ENCODE data around the gene GFI1B.

Gene GFI1B

GRCh38 chr9:132935026-132935425, 43.5 kb upstream of the GFI1B start (continued):
- no peak for TF ChIP-seq ZNF518A (tag by site-specific recombination; conservative IDR thresholded peaks at IDR 0.05; ENCODE audit: low read depth)
- TF ChIP-seq MZF1 (tag by site-specific recombination; IDR thresholded peaks at IDR 0.05; ENCODE audit: borderline replicate concordance) = no peak
- no peak for TF ChIP-seq ZNF626 (tag by site-specific recombination; IDR thresholded peaks at IDR 0.05)
- no peak for TF ChIP-seq ZNF202 (tag by site-specific recombination; IDR thresholded peaks at IDR 0.05; ENCODE audit: borderline replicate concordance)

- ChIA-PET POLR2A (no interaction called here), CTCF (interaction anchor here (0.8 to 3.5 kb wide), 2 partner anchors 22 to 35 kb away, joined by 3 to 19 read pairs; no protein-coding TSS in a partner anchor)
- Histone ChIP-seq H3K4me3 (ENCODE audit: low read depth, low read length) (no peak overlapping the region), H3K9me3 (ENCODE audit: control insufficient read depth, insufficient read depth, low read depth, low read length) (no peaks in the 10 kb centered on the region), H3K4me1 (ENCODE audit: control insufficient read depth, insufficient read depth, low read length) (peaks cover 10% of the 10 kb centered on the region; the same call in 1 of the 2 replicates), H3K36me3 (ENCODE audit: control insufficient read depth in 2 of 2, insufficient read depth in 1 of 2, low read length in 2 of 2) (peaks cover 0 to 21% of the 10 kb centered on the region in 2 experiments; a peak in 1 of 3 replicates), H3K27ac (ENCODE audit: extremely low read depth, low read depth, low read length) (no peak overlapping the region)
- TF ChIP-seq ZNF645 (tag by site-specific recombination; IDR thresholded peaks at IDR 0.05) = no peak
- 0 out of 2 replicates have a peak, but pooled peaks have one; percentile 19 for TF ChIP-seq GLIS2 (tag by site-specific recombination; IDR thresholded peaks at IDR 0.05)
- peak; percentile 27 for TF ChIP-seq SETDB1 (IDR thresholded peaks at IDR 0.05; ENCODE audit: insufficient read length, low read length)
- TF ChIP-seq ZNF146 (tag by site-specific recombination; IDR thresholded peaks at IDR 0.05) = no peak
Observed at GRCh38 chr9:132937463-132937901, 41.0 kb upstream of the GFI1B start.

GRCh38 chr9:132939169-132939568, 39.3 kb upstream of the GFI1B start:
- Histone ChIP-seq H3K4me1 (ENCODE audit: control insufficient read depth, insufficient read depth, low read length) (peaks cover 14% of the 10 kb centered on the region), H3K36me3 (ENCODE audit: control insufficient read depth in 2 of 2, insufficient read depth in 1 of 2, low read length in 2 of 2) (peaks cover 0 to 9% of the 10 kb centered on the region in 2 experiments; a peak in 1 of 3 replicates), H3K27ac (ENCODE audit: extremely low read depth, low read depth, low read length) (no peak overlapping the region), H3K9me3 (ENCODE audit: control insufficient read depth, insufficient read depth, low read depth, low read length) (no peaks in the 10 kb centered on the region), H3K4me3 (ENCODE audit: low read depth, low read length) (no peak overlapping the region)
- POLR2A ChIA-PET = interaction anchor here (0.5 kb wide), 1 partner anchor 22 kb away, joined by 3 read pairs; no protein-coding TSS in a partner anchor
- no peak for TF ChIP-seq ZSCAN16 (tag by site-specific recombination; IDR thresholded peaks at IDR 0.05)
- CTCF ChIA-PET = interaction anchor here (0.7 kb wide), 1 partner anchor 37 kb away, joined by 3 read pairs; no protein-coding TSS in a partner anchor

GRCh38 chr9:132942541-132943182, 35.8 kb upstream of the GFI1B start:
- no peaks in the 10 kb centered on the region for H3K9me3 ChIP-seq (ENCODE audit: control insufficient read depth, insufficient read depth, low read depth, low read length)
- no peak overlapping the region for H3K27ac ChIP-seq (ENCODE audit: extremely low read depth, low read depth, low read length)
- ChIA-PET POLR2A (interaction anchor here (1.1 kb wide), 1 partner anchor 273 kb away, joined by 3 read pairs; the partner anchor contains the start of gene DDX31), CTCF (interaction anchor here (0.7 to 3.2 kb wide), 8 partner anchors 11 to 144 kb away, joined by 3 to 13 read pairs (median 4); partner anchors contain the start of gene GFI1B)
- H3K4me3 ChIP-seq (ENCODE audit: low read depth, low read length) = no peak overlapping the region
- no peaks in the 10 kb centered on the region for H3K36me3 ChIP-seq (ENCODE audit: control insufficient read depth in 2 of 2, insufficient read depth in 1 of 2, low read length in 2 of 2)
- H3K4me1 ChIP-seq (ENCODE audit: control insufficient read depth, insufficient read depth, low read length) = peaks cover 14% of the 10 kb centered on the region
- TF ChIP-seq KLF1 (tag by site-specific recombination; IDR thresholded peaks at IDR 0.05) (no peak), KLF16 (tag by site-specific recombination; IDR thresholded peaks at IDR 0.05) (no peak), ZNF600 (tag by site-specific recombination; IDR thresholded peaks at IDR 0.05) (peak; percentile 94), ZBTB48 (tag by site-specific recombination; IDR thresholded peaks at IDR 0.05) (0 out of 2 replicates have a peak, but pooled peaks have one; percentile 27), ZNF157 (tag by site-specific recombination; IDR thresholded peaks at IDR 0.05) (no peak), ZBTB49 (tag by site-specific recombination; IDR thresholded peaks at IDR 0.05; ENCODE audit: low read depth) (no peak), ZNF335 (tag by site-specific recombination; conservative IDR thresholded peaks at IDR 0.05) (peak; percentile 29), ZNF830 (tag by site-specific recombination; IDR thresholded peaks at IDR 0.05; ENCODE audit: low read depth) (no peak)
